Measurements from ENCODE around the gene EXOC4. TPM values are rescaled to one million over a fixed set of nuclear protein-coding genes. Genes with fewer than 3 reads are reported as not detected.
A peak's percentile ranks its signal among the peaks of the same experiment; 100 is the strongest.
"Not testable (repeated sequence)": the region's sequence is repeated elsewhere in the genome, so short reads cannot be mapped to it uniquely, and the experiment has no call there.

Gene EXOC4
- total and polyA plus RNA-seq, 2 donors (not counting 1 experiment from before 2014, with no cell fraction given): 79.6 to 158 TPM

- not testable (repeated sequence) for DNase-seq (ENCODE audit: low read depth in 2 of 2); H4K20me1 ChIP-seq (ENCODE audit: control insufficient read depth, extremely low read depth, insufficient read depth, low read length); H3K27me3 ChIP-seq (ENCODE audit: control insufficient read depth, insufficient read depth, low read length); H3K9me3 ChIP-seq (ENCODE audit: control insufficient read depth, insufficient read depth, low read depth, low read length); H3K27ac ChIP-seq (ENCODE audit: insufficient read depth, low read length); H3K4me3 ChIP-seq (replicated peaks in 1 of 4; ENCODE audit: control extremely low read depth in 1 of 4, insufficient read depth in 1 of 4, low read depth in 3 of 4, low read length in 4 of 4); H3K79me2 ChIP-seq (ENCODE audit: control insufficient read depth, insufficient read depth, low read length); H3K36me3 ChIP-seq (ENCODE audit: control insufficient read depth, insufficient read depth, low read length); H3K4me2 ChIP-seq (ENCODE audit: extremely low read depth, insufficient read depth, low read length); H3K9ac ChIP-seq (ENCODE audit: insufficient read depth, low read length); H2AFZ ChIP-seq (ENCODE audit: low read length); H3K4me1 ChIP-seq (ENCODE audit: control insufficient read depth, extremely low read depth, insufficient read depth, low read length)
These were observed 75.1 kb downstream of the EXOC4 start for GRCh38 chr7:133328021-133328420.

- Histone ChIP-seq H3K36me3 (ENCODE audit: control insufficient read depth, insufficient read depth, low read length) (no peaks in the 10 kb centered on the region), H4K20me1 (ENCODE audit: control insufficient read depth, extremely low read depth, insufficient read depth, low read length) (no peaks in the 10 kb centered on the region), H2AFZ (ENCODE audit: low read length) (no peak overlapping the region), H3K4me2 (ENCODE audit: extremely low read depth, insufficient read depth, low read length) (no peak overlapping the region), H3K9me3 (ENCODE audit: control insufficient read depth, insufficient read depth, low read depth, low read length) (no peaks in the 10 kb centered on the region), H3K27ac (ENCODE audit: insufficient read depth, low read length) (no peak overlapping the region), H3K4me1 (ENCODE audit: control insufficient read depth, extremely low read depth, insufficient read depth, low read length) (no peaks in the 10 kb centered on the region), H3K79me2 (ENCODE audit: control insufficient read depth, insufficient read depth, low read length) (no peaks in the 10 kb centered on the region), H3K9ac (ENCODE audit: insufficient read depth, low read length) (no peak overlapping the region), H3K27me3 (ENCODE audit: control insufficient read depth, insufficient read depth, low read length) (no peaks in the 10 kb centered on the region), H3K4me3 (replicated peaks in 1 of 4; ENCODE audit: control extremely low read depth in 1 of 4, insufficient read depth in 1 of 4, low read depth in 3 of 4, low read length in 4 of 4) (no peak overlapping the region)
- TF ChIP-seq CTCF (conservative IDR thresholded peaks at IDR 0.05 in 1 of 2, IDR thresholded peaks at IDR 0.05 in 1 of 2; ENCODE audit: low read depth in 1 of 2, low read length in 2 of 2) (no peak), EZH2 (IDR thresholded peaks at IDR 0.05; ENCODE audit: low read length, missing control alignments) (no peak)
- no peak for DNase-seq (ENCODE audit: low read depth in 2 of 2)
These were observed 77.2 kb downstream of the EXOC4 start for GRCh38 chr7:133330085-133330484.

- Histone ChIP-seq H2AFZ (ENCODE audit: low read length) (no peak overlapping the region), H3K9me3 (ENCODE audit: control insufficient read depth, insufficient read depth, low read depth, low read length) (no peaks in the 10 kb centered on the region), H3K27me3 (ENCODE audit: control insufficient read depth, insufficient read depth, low read length) (no peaks in the 10 kb centered on the region), H3K79me2 (ENCODE audit: control insufficient read depth, insufficient read depth, low read length) (no peaks in the 10 kb centered on the region), H3K27ac (ENCODE audit: insufficient read depth, low read length) (no peak overlapping the region), H3K36me3 (ENCODE audit: control insufficient read depth, insufficient read depth, low read length) (no peaks in the 10 kb centered on the region), H3K4me2 (ENCODE audit: extremely low read depth, insufficient read depth, low read length) (no peak overlapping the region), H3K4me1 (ENCODE audit: control insufficient read depth, extremely low read depth, insufficient read depth, low read length) (no peaks in the 10 kb centered on the region), H4K20me1 (ENCODE audit: control insufficient read depth, extremely low read depth, insufficient read depth, low read length) (no peaks in the 10 kb centered on the region), H3K9ac (ENCODE audit: insufficient read depth, low read length) (no peak overlapping the region), H3K4me3 (replicated peaks in 1 of 4; ENCODE audit: control extremely low read depth in 1 of 4, insufficient read depth in 1 of 4, low read depth in 3 of 4, low read length in 4 of 4) (no peak overlapping the region)
- DNase-seq (ENCODE audit: low read depth in 2 of 2): peak in 1 of 2 donors; percentile 26
- no peak for TF ChIP-seq EZH2 (IDR thresholded peaks at IDR 0.05; ENCODE audit: low read length, missing control alignments)
- TF ChIP-seq CTCF (conservative IDR thresholded peaks at IDR 0.05 in 1 of 2, IDR thresholded peaks at IDR 0.05 in 1 of 2; ENCODE audit: low read depth in 1 of 2, low read length in 2 of 2): no peak
These were observed 79.0 kb downstream of the EXOC4 start for GRCh38 chr7:133331861-133332260.

Measured in fibroblast of lung (primary cell).